Mesendoderm (in vitro differentiated cells): ENCODE results near the gene NOX5. TPM values are rescaled to one million over a fixed set of nuclear protein-coding genes. Genes with fewer than 3 reads are reported as not detected.
"Not testable (repeated sequence)": the region's sequence is repeated elsewhere in the genome, so short reads cannot be mapped to it uniquely, and the experiment has no call there.

Source experiments
- DNase-seq: peaks from one replicate; pipeline ENCODE4 v3.0.0; 2013
- H2AK5ac ChIP-seq: 2 replicates; pipeline ENCODE4 v1.6.1; 2013; ENCODE audit warnings: low read length, inconsistent platforms
- H2BK120ac ChIP-seq: 2 replicates; pipeline ENCODE4 v1.6.1; 2013; ENCODE audit warnings: low read depth, mild to moderate bottlenecking, low read length, moderate library complexity, mixed read lengths
- H2BK15ac ChIP-seq: replicated peaks from 2 replicates; pipeline ENCODE4 v1.6.1; 2013; ENCODE audit warnings: low read depth, mild to moderate bottlenecking, moderate library complexity
- H2BK5ac ChIP-seq: 2 replicates; pipeline ENCODE4 v1.6.1; 2013; ENCODE audit warnings: low read length, inconsistent platforms
- H3K18ac ChIP-seq: 2 replicates; pipeline ENCODE4 v1.6.1; 2013; ENCODE audit warnings: mild to moderate bottlenecking, low read length, mixed read lengths
- H3K23ac ChIP-seq: one replicate; pipeline ENCODE4 v1.6.1; 2013; ENCODE audit warnings: low read length
- H3K27ac ChIP-seq: 2 replicates; pipeline ENCODE4 v1.5.1; 2013; ENCODE audit warnings: low read depth, mild to moderate bottlenecking, inconsistent platforms, low read length, moderate library complexity
- H3K27me3 ChIP-seq: 2 replicates; pipeline ENCODE4 v1.6.1; 2013; ENCODE audit warnings: low read length, control low read depth, mild to moderate bottlenecking, inconsistent platforms; ENCODE audit not compliant: insufficient read depth, poor library complexity
- H3K36me3 ChIP-seq: 2 replicates; pipeline ENCODE4 v1.6.1; 2013; ENCODE audit warnings: low read length, inconsistent platforms; ENCODE audit not compliant: control insufficient read depth, insufficient read depth
- H3K4ac ChIP-seq: one replicate; pipeline ENCODE4 v1.6.1; 2013; ENCODE audit warnings: low read depth, mild to moderate bottlenecking, low read length, moderate library complexity
- H3K4me1 ChIP-seq: 2 replicates; pipeline ENCODE4 v1.6.1; 2013; ENCODE audit warnings: low read depth, low read length, inconsistent platforms; ENCODE audit not compliant: control insufficient read depth
- H3K4me2 ChIP-seq: 2 replicates; pipeline ENCODE4 v1.6.1; 2013; ENCODE audit warnings: low read length
- H3K4me3 ChIP-seq: 2 replicates; pipeline ENCODE4 v1.5.1; 2013; ENCODE audit warnings: mild to moderate bottlenecking, low read length
- H3K56ac ChIP-seq: one replicate; pipeline ENCODE4 v1.6.1; 2013; ENCODE audit warnings: low read length
- H3K79me1 ChIP-seq: 2 replicates; pipeline ENCODE4 v1.6.1; 2013; ENCODE audit warnings: low read length, inconsistent platforms
- H3K79me2 ChIP-seq: 2 replicates; pipeline ENCODE4 v1.6.1; 2013; ENCODE audit warnings: mild to moderate bottlenecking, low read length; ENCODE audit not compliant: control insufficient read depth, insufficient read depth
- H3K9ac ChIP-seq: 2 replicates; pipeline ENCODE4 v1.6.1; 2013; ENCODE audit warnings: low read length, inconsistent platforms
- H4K5ac ChIP-seq: one replicate; pipeline ENCODE4 v1.6.1; 2013; ENCODE audit warnings: low read length
- H4K8ac ChIP-seq: one replicate; pipeline ENCODE4 v1.6.1; 2013; ENCODE audit warnings: low read depth, mild to moderate bottlenecking, control low read depth, low read length, moderate library complexity
- WGBS: extraction: QIAGEN DNeasy Blood & Tissue Kit; methylation state at CpG from one replicate; pipeline ENCODE4 v1.1.7; 2013; ENCODE audit warnings: low lambda C conversion rate, missing lambda C conversion rate; ENCODE audit not compliant: insufficient coverage; ENCODE audit errors: extremely low coverage; 5-methylcytosine and 5-hydroxymethylcytosine counted together
- polyA plus RNA-seq, 2 experiments: library from polyadenylated mRNA; stranded (reverse); fragments of 200-250 nt; gene quantifications; one replicate each; pipeline ENCODE4 v1.2.3, GENCODE V29; 2013

Gene NOX5
- not detected for polyA plus RNA-seq (2013, experiment 1 of 2)
- polyA plus RNA-seq (2013, experiment 2 of 2): not detected

GRCh38 chr15:69014454-69014853, at the start of gene NOX5:
Gene NOX5, plus strand, starts transcription at chr15:69014695. Its CDS starts 41 bp downstream, at chr15:69014736.
- no peak within 1 kb of the TSS for H3K18ac ChIP-seq
- no peak within 1 kb of the TSS for H2AK5ac ChIP-seq
- H3K27ac ChIP-seq: no peak within 1 kb of the TSS
- no peaks in the 10 kb centered on the region for H3K4me1 ChIP-seq
- no peak within 1 kb of the TSS for H3K23ac ChIP-seq
- no peaks in the 10 kb centered on the region for H3K79me2 ChIP-seq
- no peak within 1 kb of the TSS for H2BK5ac ChIP-seq
- H4K8ac ChIP-seq: no peak within 1 kb of the TSS
- no peak within 1 kb of the TSS for H2BK15ac ChIP-seq
- no peak within 1 kb of the TSS for H3K56ac ChIP-seq
- H3K4me2 ChIP-seq: no peak within 1 kb of the TSS
- H4K5ac ChIP-seq: no peak within 1 kb of the TSS
- no peak within 1 kb of the TSS for H3K4ac ChIP-seq
- no peak within 1 kb of the TSS for H3K9ac ChIP-seq
- no CpG with 5 or more reads among the region's 1 CpG for WGBS
- no peak within 1 kb of the TSS for H3K4me3 ChIP-seq
- no peak within 1 kb of the TSS for H2BK120ac ChIP-seq
- DNase-seq: no peak
- no peaks in the 10 kb centered on the region for H3K79me1 ChIP-seq
- H3K27me3 ChIP-seq: no peaks in the 10 kb centered on the region
- no peaks in the 10 kb centered on the region for H3K36me3 ChIP-seq

GRCh38 chr15:68966996-68967395, 47.5 kb upstream of the NOX5 start:
- Histone ChIP-seq H4K8ac (no peak overlapping the region), H2BK120ac (no peak overlapping the region), H4K5ac (no peak overlapping the region), H3K18ac (no peak overlapping the region), H3K56ac (no peak overlapping the region), H3K4me2 (no peak overlapping the region), H3K9ac (no peak overlapping the region), H3K4me3 (no peak overlapping the region), H2AK5ac (no peak overlapping the region), H3K79me1 (no peaks in the 10 kb centered on the region), H3K27me3 (no peaks in the 10 kb centered on the region), H2BK15ac (no peak overlapping the region), H3K27ac (no peak overlapping the region), H2BK5ac (no peak overlapping the region), H3K4ac (no peak overlapping the region), H3K4me1 (no peaks in the 10 kb centered on the region), H3K36me3 (no peaks in the 10 kb centered on the region), H3K79me2 (no peaks in the 10 kb centered on the region), H3K23ac (no peak overlapping the region)
- DNase-seq: no peak
- WGBS: no CpG with 5 or more reads among the region's 5 CpGs

GRCh38 chr15:68967948-68968347, 46.5 kb upstream of the NOX5 start:
- no peak overlapping the region for H3K9ac ChIP-seq
- H2BK120ac ChIP-seq: no peak overlapping the region
- H4K5ac ChIP-seq: no peak overlapping the region
- no peak overlapping the region for H3K18ac ChIP-seq
- H4K8ac ChIP-seq: no peak overlapping the region
- H3K27me3 ChIP-seq: no peaks in the 10 kb centered on the region
- no peak overlapping the region for H3K4me3 ChIP-seq
- no peak overlapping the region for H3K4ac ChIP-seq
- H2BK5ac ChIP-seq: no peak overlapping the region
- no peak overlapping the region for H2AK5ac ChIP-seq
- no peaks in the 10 kb centered on the region for H3K79me1 ChIP-seq
- no peak overlapping the region for H3K4me2 ChIP-seq
- no peaks in the 10 kb centered on the region for H3K4me1 ChIP-seq
- no peak overlapping the region for H3K27ac ChIP-seq
- H3K56ac ChIP-seq: no peak overlapping the region
- H3K79me2 ChIP-seq: no peaks in the 10 kb centered on the region
- no peak overlapping the region for H3K23ac ChIP-seq
- H3K36me3 ChIP-seq: no peaks in the 10 kb centered on the region
- DNase-seq: no peak
- no peak overlapping the region for H2BK15ac ChIP-seq

GRCh38 chr15:68969298-68969697, 45.2 kb upstream of the NOX5 start:
- H3K18ac ChIP-seq: no peak overlapping the region
- H3K23ac ChIP-seq: no peak overlapping the region
- H3K79me2 ChIP-seq: no peaks in the 10 kb centered on the region
- H3K56ac ChIP-seq: no peak overlapping the region
- H3K4me1 ChIP-seq: no peaks in the 10 kb centered on the region
- no peaks in the 10 kb centered on the region for H3K27me3 ChIP-seq
- no peak overlapping the region for H3K4ac ChIP-seq
- no peak overlapping the region for H4K5ac ChIP-seq
- H2BK15ac ChIP-seq: no peak overlapping the region
- no peak overlapping the region for H3K27ac ChIP-seq
- H3K4me3 ChIP-seq: no peak overlapping the region
- H3K4me2 ChIP-seq: no peak overlapping the region
- no peak overlapping the region for H2BK5ac ChIP-seq
- no peaks in the 10 kb centered on the region for H3K79me1 ChIP-seq
- no peak overlapping the region for H4K8ac ChIP-seq
- H2AK5ac ChIP-seq: no peak overlapping the region
- no peaks in the 10 kb centered on the region for H3K36me3 ChIP-seq
- no peak overlapping the region for H2BK120ac ChIP-seq
- no peak overlapping the region for H3K9ac ChIP-seq
- no peak for DNase-seq

GRCh38 chr15:68972201-68973065, 42.1 kb upstream of the NOX5 start:
- Histone ChIP-seq H4K5ac (no peak overlapping the region), H3K79me1 (no peaks in the 10 kb centered on the region), H3K56ac (no peak overlapping the region), H3K27ac (no peak overlapping the region), H2BK5ac (no peak overlapping the region), H4K8ac (no peak overlapping the region), H3K27me3 (no peaks in the 10 kb centered on the region), H2AK5ac (no peak overlapping the region), H3K4ac (no peak overlapping the region), H3K18ac (no peak overlapping the region), H3K23ac (no peak overlapping the region), H3K4me3 (no peak overlapping the region), H2BK120ac (no peak overlapping the region), H3K36me3 (no peaks in the 10 kb centered on the region), H2BK15ac (no peak overlapping the region), H3K4me1 (no peaks in the 10 kb centered on the region), H3K4me2 (no peak overlapping the region), H3K9ac (no peak overlapping the region), H3K79me2 (no peaks in the 10 kb centered on the region)
- DNase-seq: no peak
- WGBS: no CpG with 5 or more reads among the region's 4 CpGs

GRCh38 chr15:68975651-68976160, 38.8 kb upstream of the NOX5 start:
- H3K9ac ChIP-seq, H2AK5ac ChIP-seq, H3K23ac ChIP-seq, H4K5ac ChIP-seq, DNase-seq, H3K18ac ChIP-seq, H3K4me3 ChIP-seq, H3K79me2 ChIP-seq, H3K4me1 ChIP-seq, H3K27me3 ChIP-seq, H2BK15ac ChIP-seq, H3K27ac ChIP-seq, H3K4ac ChIP-seq, H3K79me1 ChIP-seq, H3K56ac ChIP-seq, H2BK120ac ChIP-seq, H3K4me2 ChIP-seq, H2BK5ac ChIP-seq, H4K8ac ChIP-seq, H3K36me3 ChIP-seq: not testable (repeated sequence)
- no CpG with 5 or more reads among the region's 26 CpGs for WGBS
